GM11168 (cell line): ENCODE results near the gene CNIH4.
"Not testable (repeated sequence)": the region's sequence is repeated elsewhere in the genome, so short reads cannot be mapped to it uniquely, and the experiment has no call there.

Experiments
- in situ Hi-C: fragments of 300-500 bp; cut with MboI; formaldehyde crosslinking; loops from one replicate; pipeline ENCODE4 v1.12.0; 2022; ENCODE audit warnings: low sequenced_read_pairs; ENCODE audit not compliant: unreplicated experiment

Gene CNIH4

GRCh38 chr1:224392411-224393249 is 36.0 kb downstream of the CNIH4 start:
- in situ Hi-C loops, result no loop called here

GRCh38 chr1:224393294-224393693 is 36.6 kb downstream of the CNIH4 start:
- in situ Hi-C loops, result no loop called here

- in situ Hi-C loops, result no loop called here
Measured at GRCh38 chr1:224399887-224400286, 43.2 kb downstream of the CNIH4 start.

- in situ Hi-C loops, result no loop called here
Measured at GRCh38 chr1:224402472-224403036, 45.9 kb downstream of the CNIH4 start.

GRCh38 chr1:224404916-224405603 is 48.4 kb downstream of the CNIH4 start:
- in situ Hi-C loops, result no loop called here

- in situ Hi-C loops, result no loop called here
Measured at GRCh38 chr1:224405604-224405970, 48.9 kb downstream of the CNIH4 start.

GRCh38 chr1:224406216-224406615 is 49.5 kb downstream of the CNIH4 start:
- in situ Hi-C loops, result no loop called here

- in situ Hi-C loops, result no loop called here
Measured at GRCh38 chr1:224407571-224408293, 51.1 kb downstream of the CNIH4 start.

GRCh38 chr1:224408294-224408590 is 51.6 kb downstream of the CNIH4 start:
- in situ Hi-C loops, result no loop called here

- in situ Hi-C loops, result no loop called here
Measured at GRCh38 chr1:224411766-224412165, 55.1 kb downstream of the CNIH4 start.

- in situ Hi-C loops, result no loop called here
Measured at GRCh38 chr1:224420106-224420505, 63.4 kb downstream of the CNIH4 start.

GRCh38 chr1:224425279-224425884 is 68.7 kb downstream of the CNIH4 start:
- in situ Hi-C loops, result no loop called here

- in situ Hi-C loops, result not testable (repeated sequence)
Measured at GRCh38 chr1:224426869-224427268, 70.2 kb downstream of the CNIH4 start.

GRCh38 chr1:224427346-224427745 is 70.7 kb downstream of the CNIH4 start:
- in situ Hi-C loops, result no loop called here

- in situ Hi-C loops, result not testable (repeated sequence)
Measured at GRCh38 chr1:224428713-224429112, 72.0 kb downstream of the CNIH4 start.
